Epithelial cell of alveolus of lung (primary cell): Measurements from ENCODE around the gene CYB561A3. TPM values are rescaled to one million over a fixed set of nuclear protein-coding genes. Genes with fewer than 3 reads are reported as not detected.

Experiments
- total RNA-seq: library from RNA; depleted of rRNA; stranded (reverse); fragments of >200 nt; gene quantifications from 2 replicates; pipeline ENCODE4 v1.2.1, GENCODE V29; 2015

The CYB561A3 gene, protein sequence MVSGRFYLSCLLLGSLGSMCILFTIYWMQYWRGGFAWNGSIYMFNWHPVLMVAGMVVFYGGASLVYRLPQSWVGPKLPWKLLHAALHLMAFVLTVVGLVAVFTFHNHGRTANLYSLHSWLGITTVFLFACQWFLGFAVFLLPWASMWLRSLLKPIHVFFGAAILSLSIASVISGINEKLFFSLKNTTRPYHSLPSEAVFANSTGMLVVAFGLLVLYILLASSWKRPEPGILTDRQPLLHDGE
- 51.8 and 72.4 TPM in 2 replicates for total RNA-seq

DNA sequence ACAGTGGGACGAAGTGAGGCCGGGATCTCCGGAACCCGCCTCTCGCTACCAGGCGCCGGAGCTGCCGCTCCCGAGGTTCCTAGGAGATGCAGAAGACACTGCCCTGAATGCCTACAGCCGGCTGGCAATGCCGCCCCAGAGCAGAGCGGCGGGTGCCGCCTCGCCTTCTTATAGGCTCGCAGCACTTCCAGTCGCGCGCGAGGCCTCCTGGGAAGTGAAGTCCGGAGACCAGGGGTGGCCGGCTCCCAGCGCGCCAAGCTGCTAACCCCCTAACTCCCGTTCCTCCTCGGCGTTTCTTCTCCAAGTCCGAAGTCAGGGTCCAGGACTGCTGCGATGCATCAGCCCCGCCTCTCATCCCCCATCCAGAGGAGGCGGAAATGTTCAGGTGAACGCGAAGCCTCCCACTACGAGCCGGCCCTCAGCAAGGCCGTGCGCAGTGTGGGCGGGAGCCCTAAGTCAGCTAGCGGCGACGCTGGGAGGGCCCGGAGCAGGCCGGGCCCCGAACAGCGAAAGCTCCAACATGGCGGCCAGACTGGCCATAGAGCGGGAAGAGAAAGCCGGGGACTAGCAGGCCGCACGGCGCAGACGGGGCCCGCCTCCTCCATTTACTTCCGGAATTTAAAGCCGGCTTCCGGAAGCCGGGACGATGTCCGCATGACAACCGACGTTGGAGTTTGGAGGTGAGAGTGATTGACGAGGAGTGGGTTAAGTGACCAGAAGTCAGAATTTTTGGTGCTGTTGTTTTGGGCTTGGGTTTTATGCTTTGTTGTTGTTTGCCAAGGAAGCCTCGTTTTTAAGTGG is at the start of gene CYB561A3, which contains the start of gene TMEM138:
CYB561A3 (minus strand) TSS at position 142 of the 801 bp plus-strand sequence. CDS start 5,169 bp downstream, outside the sequence.
TMEM138 (plus strand) TSS at position 634 of the 801 bp plus-strand sequence. CDS start 2,017 bp downstream, outside the sequence.

DNA sequence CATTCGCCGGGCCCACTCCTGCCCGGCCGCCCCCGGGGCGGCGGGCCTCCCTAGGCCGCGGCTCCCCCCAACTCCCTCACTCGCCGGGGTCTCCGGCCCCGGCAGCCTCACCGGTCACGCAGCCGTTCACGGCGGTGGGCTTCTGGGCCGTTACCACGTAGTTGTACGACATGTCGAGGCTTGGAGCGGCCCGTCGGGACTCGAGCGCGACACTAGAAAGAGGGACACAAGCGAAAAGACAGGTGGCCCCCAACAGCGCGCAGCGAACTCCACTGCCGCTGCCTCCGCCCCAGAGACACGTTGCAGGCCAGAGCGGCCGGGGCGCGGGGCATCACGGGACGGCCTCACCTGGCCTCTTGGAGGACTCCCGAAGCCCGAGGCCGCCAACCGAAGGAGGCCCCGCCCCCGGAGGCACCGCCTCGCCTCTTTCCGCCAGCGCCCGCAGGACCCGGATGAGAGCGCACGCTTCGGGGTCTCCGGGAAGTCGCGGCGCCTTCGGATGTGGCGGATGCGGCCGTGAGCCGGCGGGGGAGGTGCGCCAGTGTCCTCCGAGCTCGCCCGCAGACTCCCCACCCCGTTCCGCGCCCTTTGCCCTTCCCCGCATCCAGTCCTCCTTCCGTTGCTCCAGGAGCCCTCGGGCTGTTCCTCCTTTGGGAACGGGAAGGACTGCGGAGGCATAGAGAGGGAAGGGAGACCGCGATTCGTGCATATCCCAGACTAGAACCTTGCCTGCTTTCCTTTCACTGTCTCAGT is 28.7 kb downstream of the CYB561A3 start, which contains the start of the genes DDB1 and TKFC:
DDB1 (minus strand) TSS at position 309 of the 753 bp plus-strand sequence; CDS start at position 172, 137 bp downstream.
TKFC (plus strand) TSS at position 432 of the 753 bp plus-strand sequence. CDS start 1,501 bp downstream, outside the sequence.

Other genes starting within 250 kb of the CYB561A3 start
- gene VPS37C, start 200.5 kb downstream of the CYB561A3 start, total RNA-seq = 11.8 and 24.8 TPM in 2 replicates
- gene PGA3, start 158.4 kb downstream of the CYB561A3 start, total RNA-seq = not detected in 2 replicates
- not detected in 2 replicates for gene PGA4, start 139.5 kb downstream of the CYB561A3 start, total RNA-seq
- not detected in 2 replicates for gene PGA5, start 120.7 kb downstream of the CYB561A3 start, total RNA-seq
- gene VWCE, start 66.6 kb downstream of the CYB561A3 start, total RNA-seq = 2.3 and 2.6 TPM in 2 replicates
- gene DDB1, start 28.8 kb downstream of the CYB561A3 start, total RNA-seq = 149 and 190 TPM in 2 replicates
- gene TKFC, start 28.7 kb downstream of the CYB561A3 start, total RNA-seq = 27.5 and 28.5 TPM in 2 replicates
- gene TMEM138, start 492 bp upstream of the CYB561A3 start, total RNA-seq = 19.6 and 27.9 TPM in 2 replicates
- 12.4 and 14.0 TPM in 2 replicates for gene TMEM216, start 30.7 kb upstream of the CYB561A3 start, total RNA-seq
- 38.4 and 44.2 TPM in 2 replicates for gene CPSF7, start 68.1 kb upstream of the CYB561A3 start, total RNA-seq
- 36.4 and 45.3 TPM in 2 replicates for gene SDHAF2, start 68.2 kb upstream of the CYB561A3 start, total RNA-seq
- gene LRRC10B, start 146.9 kb upstream of the CYB561A3 start, total RNA-seq = 0.64 TPM in 1 of 2 replicates, not detected in the other
- gene SYT7, start 219.2 kb upstream of the CYB561A3 start, total RNA-seq = 1.5 and 1.8 TPM in 2 replicates